Keratinocyte (primary cell): ENCODE results near the gene OS9. TPM values are rescaled to one million over a fixed set of nuclear protein-coding genes. Genes with fewer than 3 reads are reported as not detected.
A peak's percentile ranks its signal among the peaks of the same experiment; 100 is the strongest.

ENCODE experiments used
- DNase-seq: peaks from one replicate; pipeline ENCODE4 v3.0.0-alpha.2; 2011; ENCODE audit warnings: low read depth, missing footprints, low spot score
- FAIRE-seq: peaks from 2 replicates; lab custom pipeline; 2011; peaks lifted over from hg19 to GRCh38; lab: Jason Lieb, UNC
- H2AFZ ChIP-seq: 2 replicates; pipeline ENCODE4 v1.6.0; 2012; ENCODE audit warnings: low read length, control low read depth, inconsistent platforms; ENCODE audit not compliant: control insufficient read depth
- H3K27ac ChIP-seq: 2 replicates; pipeline ENCODE4 v1.5.1; 2011; ENCODE audit warnings: low read length; ENCODE audit not compliant: control insufficient read depth, insufficient read depth
- H3K27me3 ChIP-seq: 3 replicates; pipeline ENCODE4 v1.6.0; 2011; ENCODE audit warnings: low read length; ENCODE audit not compliant: control insufficient read depth, insufficient read depth; ENCODE audit errors: extremely low read depth
- H3K36me3 ChIP-seq, 2 experiments: 2 replicates in 1 of 2; 3 replicates in 1 of 2; pipeline ENCODE4 v1.5.1; 2011; ENCODE audit warnings: low read length in 2 of 2, mild to moderate bottlenecking in 1 of 2; ENCODE audit not compliant: control insufficient read depth in 2 of 2, insufficient read depth in 2 of 2; ENCODE audit errors: extremely low read depth in 1 of 2
- H3K4me1 ChIP-seq: 3 replicates; pipeline ENCODE4 v1.5.1; 2011; ENCODE audit warnings: low read length; ENCODE audit not compliant: control insufficient read depth, insufficient read depth; ENCODE audit errors: extremely low read depth
- H3K4me2 ChIP-seq: 3 replicates; pipeline ENCODE4 v1.6.0; 2011; ENCODE audit warnings: low read depth, low read length; ENCODE audit not compliant: control insufficient read depth, insufficient read depth; ENCODE audit errors: extremely low read depth
- H3K4me3 ChIP-seq, 3 experiments: fragments of 200-600 bp in 1 of 3; sonication (generic) in 1 of 3; 2 replicates in 2 of 3; 3 replicates in 1 of 3; pipeline ENCODE4 v1.5.1; 2011 to 2016; ENCODE audit warnings: low read length in 3 of 3, mild to moderate bottlenecking in 3 of 3, control low read depth in 2 of 3, inconsistent platforms in 1 of 3, low read depth in 1 of 3, mixed read lengths in 1 of 3, mixed run types in 1 of 3, moderate library complexity in 1 of 3; ENCODE audit not compliant: control insufficient read depth in 2 of 3, insufficient read depth in 2 of 3; ENCODE audit errors: extremely low read depth in 1 of 3
- H3K79me2 ChIP-seq: 2 replicates; pipeline ENCODE4 v1.6.0; 2012; ENCODE audit warnings: low read length; ENCODE audit not compliant: control insufficient read depth, insufficient read depth
- H3K9ac ChIP-seq: 3 replicates; pipeline ENCODE4 v1.6.0; 2011; ENCODE audit warnings: low read length; ENCODE audit not compliant: control insufficient read depth, insufficient read depth; ENCODE audit errors: extremely low read depth
- H3K9me1 ChIP-seq: 3 replicates; pipeline ENCODE4 v1.6.0; 2011; ENCODE audit warnings: low read length; ENCODE audit not compliant: control insufficient read depth, insufficient read depth; ENCODE audit errors: extremely low read depth
- H3K9me3 ChIP-seq: 2 replicates; pipeline ENCODE4 v1.5.1; 2012; ENCODE audit warnings: low read depth, low read length; ENCODE audit not compliant: control insufficient read depth
- H4K20me1 ChIP-seq: 3 replicates; pipeline ENCODE4 v1.6.0; 2011; ENCODE audit warnings: low read length; ENCODE audit not compliant: control insufficient read depth, insufficient read depth; ENCODE audit errors: extremely low read depth
- CTCF ChIP-seq, 3 experiments: IDR thresholded peaks in 1 of 3; conservative IDR thresholded peaks in 1 of 3; optimal IDR thresholded peaks in 1 of 3; 2 replicates in 2 of 3; 3 replicates in 1 of 3; pipeline versions ENCODE3 to v1.5.1; 2011; ENCODE audit warnings: low read length in 3 of 3, mild to moderate bottlenecking in 3 of 3, moderate library complexity in 2 of 3, control low read depth in 1 of 3, inconsistent platforms in 1 of 3; ENCODE audit not compliant: insufficient read depth in 2 of 3; ENCODE audit errors: extremely low read depth in 1 of 3
- EZH2 ChIP-seq: IDR thresholded peaks from one replicate; pipeline ENCODE4 v1.6.1; 2012; ENCODE audit warnings: inconsistent platforms, mild to moderate bottlenecking, low read length, moderate library complexity
- dilution Hi-C: fragments of 300-500 bp; cut with MboI; formaldehyde crosslinking; loops from one replicate; pipeline ENCODE4 v1.7.0; 2020; ENCODE audit warnings: low sequenced_read_pairs; ENCODE audit not compliant: extremely low pct_ligation_motif_present
- polyA plus RNA-seq, 5 experiments: library from polyadenylated mRNA; depleted of rRNA in 3 of 5; stranded (reverse) in 3 of 5; stranded (forward) in 1 of 5; unstranded in 1 of 5; fragments of >200 nt; gene quantifications; 1 replicate in 1 of 5; 2 replicates in 3 of 5; 3 replicates in 1 of 5; pipeline versions ENCODE4 v1.2.1 to v1.2.3, GENCODE V29; 2011 to 2012; ENCODE audit warnings: missing spikeins in 2 of 5, low read depth in 1 of 5, low replicate concordance in 1 of 5

Gene OS9
- polyA plus RNA-seq, 1 donor (not counting 4 experiments of a cell fraction or from before 2014, with no cell fraction given): 82.2 TPM

DNA sequence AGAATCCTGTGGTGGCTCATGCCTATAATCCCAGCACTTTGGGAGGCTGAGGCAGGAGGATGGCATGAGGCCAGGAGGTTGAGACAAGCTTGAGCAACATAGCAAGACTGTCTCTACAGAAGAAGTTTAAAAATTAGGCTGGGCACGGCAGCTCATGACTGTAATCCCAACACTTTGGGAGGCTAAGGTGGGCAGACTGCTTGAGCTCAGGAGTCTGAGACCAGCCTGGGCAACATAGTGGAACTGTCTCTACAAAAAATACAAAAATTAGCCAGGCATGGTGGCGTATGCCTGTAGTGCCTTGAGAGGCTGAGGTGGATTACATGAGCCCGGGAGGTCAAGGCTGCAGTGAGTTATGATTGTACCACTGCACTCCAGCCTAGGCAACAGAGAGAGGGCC, 73.9 kb downstream of the OS9 start:
- no peak overlapping the region for H3K4me3 ChIP-seq
- H3K27ac ChIP-seq: no peak overlapping the region
- H3K9ac ChIP-seq: no peak overlapping the region
- H3K9me3 ChIP-seq: no peaks in the 10 kb centered on the region
- peaks cover 38% of the 10 kb centered on the region for H3K4me1 ChIP-seq
- no peak for FAIRE-seq
- peaks cover 18 to 34% of the 10 kb centered on the region in 2 experiments for H3K36me3 ChIP-seq
- peak overlapping the region; percentile 74 for H3K4me2 ChIP-seq
- H3K9me1 ChIP-seq: no peaks in the 10 kb centered on the region
- no peak for DNase-seq
- dilution Hi-C loops: no loop called here
- H2AFZ ChIP-seq: no peak overlapping the region
- no peaks in the 10 kb centered on the region for H3K27me3 ChIP-seq
- peaks cover 84% of the 10 kb centered on the region for H3K79me2 ChIP-seq
- TF ChIP-seq CTCF (optimal IDR thresholded peaks at IDR 0.05 in 1 of 3, IDR thresholded peaks at IDR 0.05 in 1 of 3, conservative IDR thresholded peaks at IDR 0.05 in 1 of 3; ENCODE audit: extremely low read depth in 1 of 3, insufficient read depth in 2 of 3, low read length in 3 of 3) (no peak), EZH2 (no peak)
- no peaks in the 10 kb centered on the region for H4K20me1 ChIP-seq

DNA sequence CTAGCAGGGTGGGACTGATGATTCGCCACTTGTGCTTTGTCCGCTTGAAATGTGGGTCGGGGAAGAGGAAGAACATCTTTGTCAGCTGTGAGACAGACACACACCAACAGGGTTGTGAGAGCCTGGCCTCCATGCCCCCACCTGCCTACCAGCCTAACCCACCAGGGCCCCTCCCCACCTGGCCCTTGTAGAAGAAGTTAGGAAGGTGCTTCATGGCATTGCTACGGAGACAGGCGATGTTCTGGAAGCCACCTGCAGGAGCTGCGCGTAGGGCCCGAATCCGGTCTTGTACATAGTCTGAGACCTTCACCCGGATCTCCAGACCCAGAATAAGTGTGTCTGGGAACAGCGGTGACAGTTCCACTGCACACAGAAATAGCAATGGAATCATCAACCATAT, 75.7 kb downstream of the OS9 start:
- no peaks in the 10 kb centered on the region for H3K27me3 ChIP-seq
- peaks cover 9 to 18% of the 10 kb centered on the region in 2 experiments for H3K36me3 ChIP-seq
- no peak overlapping the region for H3K9ac ChIP-seq
- H3K4me1 ChIP-seq: peaks cover 23% of the 10 kb centered on the region
- no peak overlapping the region for H3K27ac ChIP-seq
- dilution Hi-C loops: no loop called here
- H3K4me2 ChIP-seq: no peak overlapping the region
- peaks cover 69% of the 10 kb centered on the region for H3K79me2 ChIP-seq
- H3K4me3 ChIP-seq: no peak overlapping the region
- TF ChIP-seq CTCF (optimal IDR thresholded peaks at IDR 0.05 in 1 of 3, IDR thresholded peaks at IDR 0.05 in 1 of 3, conservative IDR thresholded peaks at IDR 0.05 in 1 of 3; ENCODE audit: extremely low read depth in 1 of 3, insufficient read depth in 2 of 3, low read length in 3 of 3) (no peak), EZH2 (no peak)
- H3K9me1 ChIP-seq: no peaks in the 10 kb centered on the region
- H2AFZ ChIP-seq: no peak overlapping the region
- FAIRE-seq: no peak
- H3K9me3 ChIP-seq: no peaks in the 10 kb centered on the region
- H4K20me1 ChIP-seq: no peaks in the 10 kb centered on the region
- DNase-seq: no peak
